Left renal cortex interstitium (tissue), 4 donors: ENCODE measurements around the gene HNRNPUL1. TPM values are rescaled to one million over a fixed set of nuclear protein-coding genes. Genes with fewer than 3 reads are reported as not detected.

Experiments used
- DNase-seq, 4 donors: peaks; one replicate each; pipeline ENCODE4 v3.0.0-alpha.2; 2013; ENCODE audit warnings: low read depth in 4 of 4, low spot score in 2 of 4, missing footprints in 1 of 4
- polyA plus RNA-seq, 4 donors: library from polyadenylated mRNA; unstranded; fragments of 120-200 nt; gene quantifications; one replicate each; pipeline ENCODE4 v1.2.1, GENCODE V29; 2013; ENCODE audit not compliant: insufficient read length in 4 of 4

The HNRNPUL1 gene
- polyA plus RNA-seq, 4 donors: 192 to 227 (median 205) TPM

DNA sequence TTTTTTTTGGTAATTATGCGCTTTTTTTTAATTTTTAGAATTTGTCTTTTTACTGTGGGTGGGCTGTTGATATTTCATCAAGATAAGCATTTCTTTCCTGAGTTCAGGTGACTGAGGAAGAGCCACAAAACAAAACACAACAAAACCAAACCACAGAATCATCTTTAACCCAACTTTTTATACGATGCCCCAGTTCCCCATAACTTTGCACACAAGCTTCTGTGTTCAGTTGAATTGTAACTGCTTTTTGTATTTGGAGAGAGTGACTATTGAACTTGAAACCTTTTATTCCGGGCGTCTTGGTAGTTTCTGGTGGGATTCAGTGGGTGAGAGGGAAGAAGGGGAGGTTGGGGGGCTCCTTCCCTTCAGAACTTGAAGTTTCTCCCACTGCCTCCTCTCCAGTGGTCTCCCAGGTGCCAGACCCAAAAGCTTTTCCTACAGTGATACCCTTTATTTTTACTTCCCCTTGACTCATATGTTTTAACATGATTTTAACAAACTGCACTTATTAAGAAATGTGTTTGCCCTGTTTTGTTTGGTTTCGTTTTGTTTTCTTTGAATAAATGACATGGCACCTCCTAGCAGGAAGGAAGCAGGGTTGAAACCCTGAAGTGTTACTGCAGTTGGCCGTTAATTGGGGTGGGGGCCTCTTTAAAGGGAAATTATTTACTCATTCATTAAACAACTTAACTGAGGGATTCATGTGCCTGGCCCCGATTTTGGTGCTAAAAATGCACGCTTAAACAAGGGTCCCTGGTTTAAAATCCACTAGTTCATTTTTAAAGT, 43.1 kb downstream of the HNRNPUL1 start:
- DNase-seq: no peak

DNA sequence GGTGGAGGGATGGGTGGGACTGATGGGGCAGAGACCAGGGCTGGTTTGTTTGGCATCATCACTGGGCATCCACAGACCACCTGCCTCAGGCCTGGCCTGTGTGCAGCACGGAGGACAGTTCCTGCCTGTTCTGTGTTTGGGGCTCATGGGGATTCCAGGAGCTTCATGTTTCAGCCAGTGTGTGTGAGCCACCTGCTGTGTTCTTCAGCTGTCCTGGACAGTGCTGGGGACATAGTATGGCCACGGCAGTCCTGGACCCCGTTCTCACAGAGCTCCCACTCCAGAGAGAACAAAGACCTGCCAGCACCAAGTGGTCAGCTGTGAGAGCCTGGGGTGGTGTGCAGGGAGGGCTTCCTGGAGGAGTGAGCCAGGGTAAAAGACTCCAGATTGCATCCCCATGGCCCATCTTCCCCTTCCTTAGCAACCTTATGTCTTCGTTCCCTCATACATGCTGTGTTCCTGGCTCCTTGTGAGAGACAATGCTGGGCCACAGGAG, 43.8 kb downstream of the HNRNPUL1 start:
- no peak for DNase-seq

DNA sequence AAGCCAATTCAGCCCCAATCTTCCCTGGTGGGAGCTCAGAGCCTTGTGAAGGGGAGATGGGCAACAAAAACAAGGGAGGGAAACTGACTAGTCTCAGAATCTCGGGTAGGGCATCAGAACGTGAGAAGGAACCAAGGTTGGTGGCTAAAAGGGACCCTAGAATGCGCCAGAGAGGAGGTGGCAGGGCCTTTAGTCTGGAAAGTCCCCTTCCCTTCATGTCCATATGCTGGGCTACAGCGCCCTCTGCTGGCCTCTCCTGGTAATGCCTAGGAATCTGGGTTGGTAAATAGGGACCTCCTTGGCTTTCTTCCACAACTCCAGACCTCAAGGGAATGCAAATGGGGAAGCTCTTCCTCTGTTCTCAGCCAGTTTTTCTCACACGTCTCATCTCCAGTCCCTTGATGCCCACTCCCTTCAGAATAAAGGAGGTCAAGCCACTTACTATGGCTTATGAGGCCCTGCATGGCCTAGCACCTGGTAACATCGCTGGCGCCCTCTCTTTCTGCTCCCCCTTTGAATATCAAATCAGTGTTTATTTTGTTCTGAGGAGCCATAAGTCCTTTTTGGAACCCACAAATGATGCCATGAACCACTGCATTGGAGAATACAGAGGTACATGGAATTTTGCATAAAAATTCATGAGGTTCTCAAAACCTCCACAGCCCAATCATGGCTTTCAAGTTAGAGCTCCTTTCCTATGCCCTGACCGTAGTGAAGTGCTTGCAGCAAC, 44.4 kb downstream of the HNRNPUL1 start:
- peak; percentile 60 to 90 (median 74) for DNase-seq

DNA sequence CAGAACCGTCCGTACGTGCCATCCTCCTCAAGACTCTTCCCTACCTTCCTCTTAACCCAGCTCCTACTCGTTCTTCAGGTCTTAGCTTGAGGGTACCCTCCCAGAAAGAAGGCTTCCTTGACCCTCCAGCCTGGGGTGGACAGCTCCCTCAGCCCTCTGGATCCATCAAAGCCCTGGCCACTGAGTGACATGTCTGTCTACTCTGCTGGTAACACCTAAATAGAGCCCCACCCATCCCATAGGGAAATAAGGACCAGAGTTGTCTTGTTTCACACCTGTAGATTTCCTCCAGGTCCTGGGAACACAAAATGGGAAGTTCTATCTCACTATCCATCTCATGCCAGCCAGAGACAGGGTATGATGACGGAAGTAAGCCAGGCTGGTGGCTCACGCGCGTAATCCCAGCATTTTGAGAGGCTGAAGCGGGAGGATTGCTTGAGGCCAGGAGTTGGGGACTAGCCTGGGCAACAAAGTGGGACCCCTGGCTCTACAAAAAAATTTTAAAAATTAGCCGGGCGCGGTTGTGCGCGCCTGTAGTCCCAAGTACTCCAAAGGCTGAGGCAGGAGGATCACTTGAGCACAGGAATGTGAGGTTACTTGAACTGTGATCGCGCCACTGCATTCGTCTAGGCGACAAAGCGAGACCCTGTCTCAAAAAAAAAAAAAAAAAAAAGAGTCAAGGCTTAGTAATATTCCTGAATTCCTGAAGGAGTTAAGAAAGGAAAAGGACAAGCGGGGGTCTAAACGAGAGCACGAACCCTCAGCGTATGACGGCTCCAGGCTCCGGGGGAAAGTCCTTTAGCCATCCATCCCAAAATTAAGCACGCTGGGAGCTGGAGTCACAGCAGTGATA, 45.2 kb downstream of the HNRNPUL1 start:
- DNase-seq: no peak

DNA sequence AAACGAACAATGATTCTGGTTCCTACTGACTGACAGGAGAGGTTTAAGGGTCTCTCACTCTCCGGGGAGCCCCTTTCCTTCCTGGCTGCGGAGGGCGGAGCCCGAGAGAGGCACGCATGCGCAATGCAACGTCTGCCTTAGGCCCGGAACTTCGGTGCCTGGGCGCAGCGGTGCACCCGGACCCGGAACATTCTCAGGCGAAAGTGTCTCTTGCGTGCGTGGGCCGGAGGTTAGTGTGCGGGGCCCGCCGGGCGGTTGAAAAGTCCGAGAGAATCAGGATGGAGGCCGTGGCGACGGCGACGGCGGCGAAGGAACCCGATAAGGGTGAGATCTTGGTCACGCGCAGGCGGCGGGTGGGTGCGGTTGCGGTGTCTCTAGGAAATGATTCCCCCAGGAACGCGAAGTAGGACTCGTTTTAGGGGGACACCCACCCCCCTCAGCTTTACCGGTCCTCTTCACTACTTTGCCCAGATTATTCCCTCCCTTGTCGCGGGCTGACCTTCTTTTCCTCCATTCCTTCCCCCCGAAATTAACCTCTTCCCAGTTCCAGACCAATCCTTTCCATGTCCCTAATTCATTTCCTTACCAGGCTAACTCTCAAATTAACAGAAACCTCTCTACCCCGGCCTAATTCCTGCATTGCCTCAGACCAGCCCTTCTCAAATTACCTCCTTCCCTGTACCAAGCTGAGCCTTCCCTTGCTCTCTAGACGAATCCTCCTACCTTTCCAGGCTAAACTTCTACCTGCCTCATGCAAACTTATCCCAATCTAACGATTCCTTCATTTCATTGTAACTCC, 46.1 kb downstream of the HNRNPUL1 start, which contains the start of gene CCDC97:
TSS of gene CCDC97 (plus strand) at position 140 of the 799 bp plus-strand sequence. CDS start at position 279, 139 bp downstream.
- DNase-seq: peak; percentile 87 to 96 (median 88)

DNA sequence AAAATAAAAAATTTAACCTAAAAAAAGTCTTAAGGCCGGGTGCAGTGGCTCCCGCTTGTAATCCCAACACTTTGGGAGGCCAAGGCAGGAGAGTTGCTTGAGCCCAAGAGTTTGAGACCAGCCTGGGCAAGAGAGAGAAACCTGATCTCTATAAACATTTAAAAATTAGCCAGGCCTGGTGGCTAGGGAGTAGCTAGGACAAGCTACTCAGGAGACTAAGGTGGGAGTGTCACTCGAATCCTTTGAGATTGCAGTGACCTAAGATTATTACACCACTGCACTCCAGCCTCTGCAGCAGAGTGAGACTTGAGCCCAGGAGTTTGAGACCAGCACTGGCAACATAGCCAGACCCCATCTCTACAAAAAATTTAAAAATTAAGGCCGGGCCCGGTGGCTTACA, 46.9 kb downstream of the HNRNPUL1 start:
- DNase-seq: no peak

DNA sequence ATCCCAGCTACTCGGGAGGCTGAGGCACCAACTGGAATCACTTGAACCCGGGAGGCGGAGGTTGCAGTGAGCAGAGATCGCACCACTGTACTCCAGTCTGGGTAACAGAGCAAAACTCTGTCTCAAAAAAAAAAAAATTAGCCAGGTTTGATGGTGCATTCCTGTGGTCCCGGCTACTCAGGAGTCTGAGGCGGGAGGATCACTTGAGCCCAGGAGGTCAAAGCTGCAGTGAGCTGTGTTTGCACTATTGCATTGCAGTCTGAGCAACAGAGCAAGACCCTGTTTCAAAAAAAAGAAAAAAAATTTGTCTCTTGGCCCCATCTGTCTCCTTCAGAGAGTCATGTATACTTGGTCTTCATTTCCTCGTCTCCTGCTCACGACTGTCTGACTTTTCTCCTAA, 47.4 kb downstream of the HNRNPUL1 start:
- DNase-seq: no peak

DNA sequence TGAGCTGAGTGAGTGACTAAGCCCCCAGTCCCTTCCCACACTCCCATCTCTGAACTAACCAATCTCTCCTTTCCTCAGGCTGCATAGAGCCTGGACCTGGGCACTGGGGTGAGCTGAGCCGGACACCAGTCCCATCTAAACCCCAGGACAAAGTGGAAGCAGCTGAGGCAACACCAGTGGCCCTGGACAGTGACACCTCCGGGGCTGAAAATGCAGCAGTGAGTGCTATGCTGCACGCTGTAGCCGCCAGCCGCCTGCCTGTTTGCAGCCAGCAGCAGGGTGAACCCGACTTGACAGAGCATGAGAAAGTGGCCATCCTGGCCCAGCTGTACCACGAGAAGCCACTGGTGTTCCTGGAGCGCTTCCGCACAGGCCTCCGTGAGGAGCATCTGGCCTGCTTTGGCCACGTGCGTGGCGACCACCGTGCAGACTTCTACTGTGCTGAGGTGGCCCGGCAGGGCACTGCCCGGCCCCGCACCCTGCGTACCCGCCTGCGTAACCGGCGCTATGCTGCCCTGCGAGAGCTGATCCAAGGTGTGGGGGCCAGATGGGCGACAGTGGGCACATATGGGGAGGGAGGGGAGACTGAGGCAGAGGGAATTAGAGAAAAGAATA, 52.2 kb downstream of the HNRNPUL1 start:
- DNase-seq: no peak

DNA sequence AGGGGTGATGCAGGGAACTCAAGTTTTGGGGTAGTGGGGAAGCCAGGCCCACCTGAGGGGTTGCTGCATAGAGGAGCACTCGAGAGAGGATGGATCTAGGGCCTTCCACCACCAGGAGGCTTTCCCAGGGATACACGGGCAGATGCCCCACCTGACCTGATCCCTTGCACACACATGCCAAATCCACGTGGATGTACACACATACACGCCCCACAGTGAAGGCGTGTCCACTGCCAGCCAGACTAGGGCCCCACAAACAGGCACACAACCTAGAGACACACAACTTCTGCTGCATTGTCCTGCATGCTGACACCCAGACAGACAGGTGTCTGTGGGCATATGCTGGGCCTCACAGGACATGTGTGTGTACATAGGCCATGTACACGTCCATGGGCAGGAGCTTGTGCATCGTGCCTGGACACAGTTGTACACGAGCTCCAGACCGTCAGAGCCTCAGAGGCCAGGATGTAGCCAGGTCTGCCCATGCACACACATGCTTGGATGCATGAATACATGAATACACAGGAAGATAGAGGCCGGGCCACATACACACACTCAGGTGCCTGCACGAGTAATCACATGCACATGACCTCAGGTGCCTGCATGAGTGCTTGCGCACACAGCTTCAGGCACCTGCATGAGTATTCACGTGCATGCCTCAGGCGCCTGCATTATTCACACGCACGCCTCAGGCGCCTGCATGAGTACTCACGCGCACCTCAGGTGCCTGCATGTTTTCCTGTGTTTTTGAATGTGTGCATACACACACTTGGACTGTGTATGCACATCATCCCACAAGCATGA, 54.7 kb downstream of the HNRNPUL1 start:
- DNase-seq: no peak

DNA sequence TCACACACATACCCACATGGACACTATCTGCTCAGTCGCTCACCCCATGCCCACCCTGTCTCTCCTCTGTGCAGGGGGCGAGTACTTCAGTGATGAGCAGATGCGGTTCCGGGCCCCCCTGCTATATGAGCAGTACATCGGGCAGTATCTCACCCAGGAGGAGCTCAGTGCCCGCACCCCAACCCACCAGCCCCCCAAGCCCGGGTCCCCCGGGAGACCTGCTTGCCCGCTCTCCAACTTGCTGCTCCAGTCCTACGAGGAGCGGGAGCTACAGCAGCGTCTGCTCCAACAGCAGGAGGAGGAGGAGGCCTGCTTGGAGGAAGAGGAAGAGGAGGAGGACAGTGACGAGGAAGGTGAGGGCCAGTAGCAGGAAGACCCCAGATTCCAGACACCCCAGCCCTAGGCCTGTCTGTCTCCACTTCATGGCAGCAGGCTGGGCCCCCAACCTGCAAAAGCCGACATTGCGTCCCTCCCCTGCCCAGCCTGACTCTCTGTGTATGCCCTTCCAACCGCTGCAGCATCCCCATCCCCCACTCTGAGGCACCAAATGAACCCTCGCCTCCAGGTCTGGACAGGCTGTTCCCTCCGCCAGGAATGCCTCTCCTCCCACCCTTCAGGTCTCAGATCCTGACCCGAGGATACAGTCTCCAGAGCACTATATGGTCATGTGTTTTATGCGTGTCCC, 55.5 kb downstream of the HNRNPUL1 start:
- no peak for DNase-seq

DNA sequence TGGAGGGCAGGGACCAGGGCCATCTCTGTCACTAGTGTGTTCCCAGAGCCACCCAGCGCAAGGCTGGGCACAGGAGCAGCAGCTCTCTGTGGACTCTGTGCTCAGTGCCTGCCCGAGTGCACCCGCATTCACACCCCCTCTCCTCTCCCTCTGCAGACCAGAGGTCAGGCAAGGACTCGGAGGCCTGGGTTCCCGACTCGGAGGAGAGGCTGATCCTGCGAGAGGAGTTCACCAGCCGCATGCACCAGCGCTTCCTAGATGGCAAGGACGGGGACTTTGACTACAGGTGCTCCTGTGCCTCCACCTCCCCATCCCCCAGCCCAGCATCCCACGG, 56.0 kb downstream of the HNRNPUL1 start:
- no peak for DNase-seq

DNA sequence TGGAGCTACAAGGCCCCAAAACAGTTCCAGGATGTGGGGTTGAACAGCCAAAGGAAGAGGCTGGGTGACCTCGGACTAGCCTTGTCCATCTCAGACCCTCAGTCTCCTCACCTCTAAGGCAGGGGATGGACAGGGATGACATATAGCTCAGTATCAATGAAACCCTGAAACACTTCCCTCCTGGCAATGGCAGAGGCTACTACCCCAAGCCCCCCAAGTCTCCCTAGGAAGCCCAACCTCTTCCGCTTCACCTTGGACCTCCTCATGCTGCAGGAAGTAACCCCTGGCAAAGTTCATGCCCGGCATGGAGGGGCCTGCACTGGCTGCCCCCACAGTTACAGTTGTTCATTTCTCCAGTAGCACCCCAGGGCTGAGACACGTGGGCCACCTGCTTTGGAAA, 56.4 kb downstream of the HNRNPUL1 start:
- no peak for DNase-seq

DNA sequence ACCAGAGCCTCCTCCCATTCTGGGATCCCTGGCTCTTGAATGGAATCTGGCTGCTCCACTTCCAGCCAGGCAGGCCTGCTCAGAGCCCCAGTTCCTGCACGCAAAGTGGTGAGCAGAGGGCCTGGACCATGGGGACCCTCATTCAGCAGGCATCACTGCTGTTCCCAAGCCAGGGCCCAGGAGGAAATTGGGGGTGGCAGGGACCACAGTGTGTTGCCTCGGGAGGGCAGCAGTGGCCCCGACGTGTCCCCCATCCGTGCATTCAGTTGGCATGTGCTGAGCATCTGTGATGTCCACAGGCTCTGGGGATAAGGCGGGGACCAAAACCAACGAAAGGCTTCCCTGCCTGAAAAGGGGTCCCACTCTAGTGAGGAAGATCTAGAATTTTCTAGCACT, 57.0 kb downstream of the HNRNPUL1 start:
- no peak for DNase-seq

DNA sequence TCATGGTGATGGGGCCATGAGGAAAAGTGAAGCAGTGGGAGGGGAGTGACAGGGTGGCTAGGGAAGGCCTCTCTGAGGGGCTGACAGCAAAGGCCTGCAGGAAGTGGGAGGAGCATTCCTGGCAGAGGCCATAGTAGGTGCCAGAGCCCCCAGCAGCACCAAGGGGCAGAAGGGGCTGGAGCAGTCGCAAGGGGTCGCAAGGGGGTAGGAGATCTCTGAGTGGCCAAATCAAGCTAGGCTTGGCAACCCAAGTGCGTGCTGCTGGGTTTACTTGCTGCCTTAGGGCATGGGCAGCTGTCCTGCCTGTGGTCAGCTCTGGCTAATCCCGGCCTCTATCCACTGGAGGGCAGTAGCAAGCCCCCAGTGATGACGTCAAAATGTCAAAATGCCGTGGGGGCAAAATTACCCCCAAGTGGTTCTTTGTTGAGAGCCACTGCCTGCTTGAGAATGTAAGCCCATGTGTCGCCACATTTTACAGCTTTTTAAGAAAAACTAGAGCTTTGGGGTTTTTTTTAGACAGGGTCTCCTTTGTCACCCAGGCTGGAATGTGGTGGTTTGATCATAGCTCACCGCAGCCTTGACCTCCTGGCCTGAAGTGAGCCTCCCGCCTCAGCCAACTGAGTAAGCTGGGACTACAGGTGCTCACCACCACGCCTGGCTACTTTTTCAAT, 57.6 kb downstream of the HNRNPUL1 start:
- DNase-seq: no peak

DNA sequence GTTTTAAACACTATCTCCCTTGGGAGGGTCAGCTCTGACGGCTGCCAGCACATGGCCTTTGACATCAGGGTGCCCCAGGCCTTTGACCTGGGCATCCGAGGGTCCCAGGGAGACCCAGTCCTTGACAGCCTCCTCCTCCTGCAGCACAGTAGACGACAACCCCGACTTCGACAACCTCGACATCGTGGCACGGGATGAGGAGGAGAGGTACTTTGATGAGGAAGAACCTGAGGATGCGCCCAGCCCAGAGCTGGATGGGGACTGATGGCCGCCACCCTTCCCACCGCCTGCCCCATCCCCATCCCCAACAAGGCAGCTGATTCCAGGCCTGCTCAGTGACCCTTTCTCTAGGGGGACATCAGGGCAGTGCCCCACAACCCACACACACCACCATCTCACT, 58.3 kb downstream of the HNRNPUL1 start:
- DNase-seq: no peak

DNA sequence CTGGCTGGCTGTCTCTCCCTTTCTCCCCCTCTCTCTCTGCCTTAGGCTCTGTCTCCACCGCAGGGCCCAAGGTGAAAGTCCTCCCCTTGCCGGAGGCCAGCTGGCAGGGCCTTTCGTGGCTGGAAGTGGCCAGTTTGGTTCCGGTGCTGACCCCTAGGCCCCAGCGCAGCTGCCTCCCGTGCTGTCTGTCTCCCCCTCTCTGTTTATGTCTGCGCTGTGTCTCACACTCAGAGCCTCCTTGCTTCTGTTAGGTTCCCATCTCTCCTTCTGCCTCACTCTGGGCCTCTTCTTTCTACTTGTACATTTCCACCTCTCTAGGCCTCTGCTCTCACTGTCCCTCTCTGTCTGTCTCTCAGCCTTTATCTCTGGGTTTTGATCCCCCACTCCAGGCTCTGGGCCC, 58.9 kb downstream of the HNRNPUL1 start:
- no peak for DNase-seq

DNA sequence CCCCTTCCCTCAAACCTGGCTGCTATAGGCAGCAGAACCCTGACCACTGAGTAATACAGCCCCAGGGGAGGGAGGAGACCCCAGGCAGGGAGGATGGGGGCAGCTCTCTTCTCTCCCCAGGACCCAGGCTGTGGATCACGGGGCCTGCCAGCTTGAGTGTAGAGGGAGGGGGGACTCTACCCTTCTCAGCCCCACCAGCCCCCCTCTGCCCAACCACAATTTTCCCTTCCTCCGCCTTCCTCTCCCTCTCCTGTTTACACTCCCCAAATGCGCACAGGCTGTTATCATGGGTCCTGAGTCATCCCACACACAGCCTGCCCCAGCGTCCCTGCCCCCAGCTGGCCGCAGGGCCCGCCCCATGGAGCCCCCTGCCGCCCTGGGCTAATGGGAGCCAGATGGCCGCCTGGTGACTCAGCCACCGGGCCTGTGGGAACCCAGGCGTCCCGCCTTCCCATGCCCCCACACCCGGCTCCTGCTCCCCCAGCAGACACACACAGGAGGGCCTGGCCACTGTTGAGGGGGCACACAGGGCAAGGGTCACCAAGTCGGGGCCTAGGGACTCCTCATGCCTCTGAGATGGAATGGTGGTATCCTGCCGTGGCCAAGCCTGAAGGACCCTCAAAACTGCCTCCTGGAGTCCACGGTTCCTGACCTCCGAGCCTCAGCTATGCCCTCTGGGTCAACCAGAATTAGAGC, 59.4 kb downstream of the HNRNPUL1 start:
- DNase-seq: no peak
